Measurements from ENCODE around the gene SUGT1.
A peak's percentile ranks its signal among the peaks of the same experiment; 100 is the strongest.

SUGT1 gene

GRCh38 chr13:52652196-52652979 lies at the start of gene SUGT1 (continued):
- TF ChIP-seq ZBTB10 (tag by site-specific recombination; IDR thresholded peaks at IDR 0.05) (no peak; the same call in none of the 2 replicates), ZNF530 (tag by site-specific recombination; IDR thresholded peaks at IDR 0.05; ENCODE audit: low read depth) (no peak), ZIC2 (tag by site-specific recombination; IDR thresholded peaks at IDR 0.05) (no peak), ZBTB44 (tag by site-specific recombination; IDR thresholded peaks at IDR 0.05) (peak; percentile 95), TRIM28 (IDR thresholded peaks at IDR 0.05; ENCODE audit: borderline replicate concordance, low read length) (no peak), ZNF138 (tag by site-specific recombination; IDR thresholded peaks at IDR 0.05; ENCODE audit: borderline replicate concordance) (no peak), ATF2 (tag by site-specific recombination; IDR thresholded peaks at IDR 0.05; ENCODE audit: low read depth) (peak; percentile 13; the same call in 1 of the 2 replicates), ZNF514 (tag by site-specific recombination; IDR thresholded peaks at IDR 0.05) (no peak), TCF7L2 (IDR thresholded peaks at IDR 0.05; ENCODE audit: borderline replicate concordance, low read depth, low read length) (no peak), KLF1 (tag by site-specific recombination; IDR thresholded peaks at IDR 0.05) (peak; percentile 85), ZNF768 (tag by site-specific recombination; IDR thresholded peaks at IDR 0.05) (no peak), ZNF114 (tag by site-specific recombination; IDR thresholded peaks at IDR 0.05) (no peak), KLF8 (tag by site-specific recombination; IDR thresholded peaks at IDR 0.05) (peak; percentile 89; the same call in 1 of the 2 replicates), ZNF423 (tag by site-specific recombination; IDR thresholded peaks at IDR 0.05) (no peak), ZNF521 (tag by site-specific recombination; IDR thresholded peaks at IDR 0.05) (no peak), ZNF513 (tag by site-specific recombination; IDR thresholded peaks at IDR 0.05) (no peak), BCL11B (tag by site-specific recombination; IDR thresholded peaks at IDR 0.05; ENCODE audit: low read depth) (no peak), HOXA7 (CRISPR knock-in tag; IDR thresholded peaks at IDR 0.05; ENCODE audit: borderline replicate concordance) (no peak), ZNF274 (IDR thresholded peaks at IDR 0.05; ENCODE audit: low read length) (no peak), ZNF274 (tag by site-specific recombination; IDR thresholded peaks at IDR 0.05; ENCODE audit: borderline replicate concordance) (no peak), ZNF624 (tag by site-specific recombination; IDR thresholded peaks at IDR 0.05) (no peak), AEBP2 (tag by site-specific recombination; IDR thresholded peaks at IDR 0.05; ENCODE audit: borderline replicate concordance) (no peak), ZNF426 (tag by site-specific recombination; IDR thresholded peaks at IDR 0.05) (no peak), GFI1B (tag by site-specific recombination; IDR thresholded peaks at IDR 0.05) (no peak), YY1 (tag by site-specific recombination; IDR thresholded peaks at IDR 0.05) (peak; percentile 96), KLF7 (tag by site-specific recombination; IDR thresholded peaks at IDR 0.05; ENCODE audit: borderline replicate concordance) (peak; percentile 94), ZFHX2 (tag by site-specific recombination; conservative IDR thresholded peaks at IDR 0.05) (peak; percentile 81), ZNF76 (tag by site-specific recombination; IDR thresholded peaks at IDR 0.05; ENCODE audit: borderline replicate concordance, low read depth) (peak; percentile 94), ZNF37A (tag by site-specific recombination; IDR thresholded peaks at IDR 0.05) (no peak), ZNF112 (tag by site-specific recombination; IDR thresholded peaks at IDR 0.05) (no peak), ZBTB1 (tag by site-specific recombination; IDR thresholded peaks at IDR 0.05) (peak; percentile 76; the same call in 1 of the 2 replicates), ZFP41 (tag by site-specific recombination; IDR thresholded peaks at IDR 0.05; ENCODE audit: borderline replicate concordance) (no peak), FEZF1 (tag by site-specific recombination; IDR thresholded peaks at IDR 0.05) (no peak)

Data from HEK293 (cell line).